K562 treated with DMSO at 1 percent for 24 hours (cell line): ENCODE data around the gene TPO. TPM values are rescaled to one million over a fixed set of nuclear protein-coding genes. Genes with fewer than 3 reads are reported as not detected.

ENCODE experiments used
- total RNA-seq: library from RNA; unstranded; fragments of 300-600 nt; gene quantifications from 2 replicates; pipeline ENCODE4 v1.2.3, GENCODE V29; 2022; ENCODE audit warnings: low read depth; ENCODE audit not compliant: insufficient read depth

The TPO gene
- total RNA-seq = 0.36 TPM in 1 of 2 replicates, not detected in the other

GRCh38 chr2:1413156-1413710 lies at the start of gene TPO:
Gene TPO, plus strand, starts transcription at chr2:1413463. Its CDS starts 946 bp downstream, at chr2:1414409.

